SK-N-SH treated with all-trans-retinoic acid at 6 μM for 48 hours (cell line): Measurements from ENCODE around the gene TPST1.

Source experiments
- ARNTL ChIP-seq: fragments of 450-650 bp; formaldehyde crosslinking; IDR thresholded peaks from 2 replicates; pipeline ENCODE4 v1.5.0; 2020; ENCODE audit warnings: low read depth, mild to moderate bottlenecking, moderate library complexity, borderline replicate concordance
- ISL1 ChIP-seq: fragments of 250-450 bp; sonication (Bioruptor Pico); IDR thresholded peaks from 2 replicates; pipeline ENCODE4 v2.1.2; 2022; ENCODE audit warnings: mild to moderate bottlenecking, moderate library complexity
- PATZ1 ChIP-seq: fragments of 250-450 bp; sonication (Bioruptor Pico); IDR thresholded peaks from 2 replicates; pipeline ENCODE4 v1.8.0; 2020; ENCODE audit warnings: mild to moderate bottlenecking, moderate library complexity, borderline replicate concordance
- RARB ChIP-seq: fragments of 250-450 bp; sonication (Bioruptor Pico); IDR thresholded peaks from 2 replicates; pipeline ENCODE4 v1.8.0; 2021; ENCODE audit warnings: mild to moderate bottlenecking, moderate library complexity
- SNAI2 ChIP-seq: fragments of 250-450 bp; sonication (Bioruptor Pico); IDR thresholded peaks from 2 replicates; pipeline ENCODE4 v1.5.0; 2020; ENCODE audit warnings: mild to moderate bottlenecking, moderate library complexity
- TCF4 ChIP-seq: fragments of 250-450 bp; sonication (Bioruptor Pico); IDR thresholded peaks from 2 replicates; pipeline ENCODE4 v1.8.0; 2021; ENCODE audit warnings: mild to moderate bottlenecking, moderate library complexity, borderline replicate concordance
- TOX ChIP-seq: fragments of 250-450 bp; sonication (Bioruptor Pico); IDR thresholded peaks from 2 replicates; pipeline ENCODE4 v1.8.0; 2021; ENCODE audit warnings: mild to moderate bottlenecking, moderate library complexity, borderline replicate concordance
- ZFP3 ChIP-seq: fragments of 250-450 bp; sonication (Bioruptor Pico); IDR thresholded peaks from 2 replicates; pipeline ENCODE4 v1.5.0; 2020; ENCODE audit warnings: mild to moderate bottlenecking, moderate library complexity
- ZNF565 ChIP-seq: fragments of 450-650 bp; formaldehyde crosslinking; conservative IDR thresholded peaks from 2 replicates; pipeline ENCODE4 v1.5.0; 2020; ENCODE audit warnings: low read depth, mild to moderate bottlenecking, moderate library complexity

- TF ChIP-seq ARNTL (CRISPR knock-in tag) (no peak), ZFP3 (CRISPR knock-in tag) (no peak), SNAI2 (CRISPR knock-in tag) (no peak), TOX (no peak), RARB (no peak), TCF4 (CRISPR knock-in tag) (no peak), ISL1 (CRISPR knock-in tag) (no peak), PATZ1 (no peak), ZNF565 (CRISPR knock-in tag) (no peak)
These were observed 96.6 kb downstream of the TPST1 start for GRCh38 chr7:66301737-66302136.
